NCI-H2196 (cell line): ENCODE data around the gene JMJD6.
"Not testable (repeated sequence)": the region's sequence is repeated elsewhere in the genome, so short reads cannot be mapped to it uniquely, and the experiment has no call there.

Experiments used
- DNase-seq: peaks from one replicate; lab custom pipeline; 2025; ENCODE audit not compliant: unreplicated experiment; lab: John Stamatoyannopoulos, UW

The JMJD6 gene

DNA sequence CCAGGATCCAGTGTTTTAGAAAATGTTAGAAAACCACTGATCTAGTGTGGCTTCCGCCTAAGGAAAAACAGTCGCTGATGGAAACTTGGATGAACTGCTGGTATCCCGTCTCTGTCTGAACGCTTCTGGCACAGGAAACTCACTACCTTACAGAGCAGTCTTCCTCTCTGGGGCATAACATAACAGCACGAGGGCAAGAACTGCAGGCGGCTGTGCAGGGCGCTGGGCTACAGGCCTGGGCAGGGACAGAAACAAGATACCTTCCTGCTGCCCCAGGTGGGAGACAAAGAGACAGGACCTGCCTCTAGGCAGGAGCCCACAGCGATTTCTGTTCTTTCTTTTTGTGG, 26.2 kb downstream of the JMJD6 start:
- no peak for DNase-seq

DNA sequence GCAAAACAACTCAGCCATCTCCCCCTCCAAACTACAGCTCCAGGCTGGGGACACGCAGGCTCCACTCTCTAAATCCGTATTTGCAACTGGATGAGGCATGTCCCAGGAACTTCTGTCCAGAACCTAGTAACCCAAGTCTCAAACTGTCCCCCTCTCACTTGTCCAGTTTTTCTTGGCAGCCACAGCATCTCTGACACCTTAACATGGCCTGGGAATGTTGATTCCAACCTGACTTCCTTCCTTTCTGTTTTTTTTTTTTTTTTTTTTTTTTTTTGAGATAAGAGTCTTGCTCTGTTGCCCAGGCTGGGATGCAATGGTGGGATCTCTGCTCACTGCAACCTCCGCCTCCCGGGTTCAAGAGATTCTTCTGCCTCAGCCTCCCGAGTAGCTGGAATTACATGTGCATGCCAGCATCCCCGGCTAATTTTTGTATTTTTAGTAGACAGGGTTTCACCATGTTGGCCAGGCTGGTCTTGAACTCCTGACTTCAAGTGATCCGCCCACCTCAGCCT, 27.9 kb downstream of the JMJD6 start:
- DNase-seq, result not testable (repeated sequence)

DNA sequence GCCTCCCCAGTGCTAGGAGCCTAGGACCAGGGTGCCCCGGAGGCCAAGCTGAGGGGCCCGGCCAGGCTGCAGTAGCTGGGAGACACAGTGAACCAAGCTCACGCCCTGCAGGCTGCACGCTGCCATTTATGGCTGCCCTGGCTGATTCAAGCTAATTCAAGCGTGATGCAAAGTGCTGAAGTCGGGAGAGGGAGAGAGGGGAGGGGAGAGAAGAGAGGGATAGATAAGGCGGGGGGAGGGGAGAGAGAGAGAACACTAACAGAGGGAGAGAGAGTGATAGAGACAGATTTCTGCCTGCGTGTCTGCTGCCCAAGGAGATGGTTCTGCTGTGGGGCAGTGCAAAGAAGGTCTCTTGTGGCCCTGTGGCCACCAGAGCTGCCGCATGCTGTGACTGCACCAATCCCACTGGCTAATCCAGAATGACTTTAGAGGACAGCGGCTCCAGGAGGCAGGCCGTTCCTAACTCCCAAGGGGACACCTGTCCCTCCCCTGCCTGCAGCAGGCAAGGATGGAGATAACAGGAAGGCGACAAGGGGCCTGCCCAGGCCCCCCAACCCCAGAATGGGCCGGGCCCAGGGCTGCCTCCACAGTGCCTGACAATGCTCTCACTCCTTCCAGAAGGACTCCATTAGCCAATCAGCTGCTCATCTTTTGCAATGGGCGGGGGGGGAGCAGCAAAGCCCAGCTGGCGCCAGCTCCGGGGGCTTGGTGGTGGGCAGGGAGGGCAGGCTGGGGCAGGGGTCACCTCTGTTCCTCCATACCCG, 28.5 kb downstream of the JMJD6 start:
- no peak for DNase-seq

DNA sequence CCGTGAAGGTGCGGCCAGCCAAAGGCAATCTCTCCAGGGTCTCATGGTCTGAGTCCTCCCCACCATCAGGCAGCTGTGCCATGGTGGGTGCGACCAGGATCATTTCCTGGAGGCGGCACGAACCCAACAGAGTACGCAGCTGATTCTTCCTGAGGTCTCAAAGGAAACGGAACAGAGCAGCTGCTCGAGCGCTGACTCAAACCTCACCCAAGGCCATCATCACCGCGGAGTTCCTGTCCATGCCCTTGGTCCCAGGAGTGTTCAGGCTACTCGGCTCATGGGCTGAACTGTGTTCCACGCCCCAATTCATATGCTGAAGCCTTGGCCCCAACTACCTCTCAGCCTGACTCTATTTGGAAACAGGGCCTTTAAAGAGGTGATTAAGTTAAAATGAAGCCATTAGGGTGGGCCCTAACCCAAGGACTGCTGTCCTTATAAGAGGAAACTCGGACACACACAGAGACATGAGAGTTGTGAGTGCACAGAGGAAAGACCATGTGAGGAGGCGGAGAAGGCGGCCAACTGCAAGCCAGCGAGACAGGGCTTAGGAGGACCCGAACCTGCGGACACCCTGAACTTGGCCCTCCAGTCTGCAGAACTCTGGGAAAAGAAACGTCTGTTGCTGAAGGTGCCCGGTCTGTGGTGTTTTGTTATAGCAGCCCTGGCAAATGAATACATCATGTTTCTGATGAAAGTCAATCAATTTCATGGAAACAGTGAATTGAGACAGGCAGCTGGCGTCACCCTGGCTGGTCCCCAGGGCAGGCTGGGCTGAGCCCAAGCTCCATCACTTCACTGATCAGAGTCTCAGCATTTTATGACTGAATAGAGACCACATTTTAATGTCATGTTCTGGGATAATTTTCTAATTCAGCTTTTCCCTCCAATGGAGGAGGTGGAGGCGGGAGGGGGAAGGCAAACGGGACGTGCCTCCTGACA, 29.4 kb downstream of the JMJD6 start:
- DNase-seq, result no peak

DNA sequence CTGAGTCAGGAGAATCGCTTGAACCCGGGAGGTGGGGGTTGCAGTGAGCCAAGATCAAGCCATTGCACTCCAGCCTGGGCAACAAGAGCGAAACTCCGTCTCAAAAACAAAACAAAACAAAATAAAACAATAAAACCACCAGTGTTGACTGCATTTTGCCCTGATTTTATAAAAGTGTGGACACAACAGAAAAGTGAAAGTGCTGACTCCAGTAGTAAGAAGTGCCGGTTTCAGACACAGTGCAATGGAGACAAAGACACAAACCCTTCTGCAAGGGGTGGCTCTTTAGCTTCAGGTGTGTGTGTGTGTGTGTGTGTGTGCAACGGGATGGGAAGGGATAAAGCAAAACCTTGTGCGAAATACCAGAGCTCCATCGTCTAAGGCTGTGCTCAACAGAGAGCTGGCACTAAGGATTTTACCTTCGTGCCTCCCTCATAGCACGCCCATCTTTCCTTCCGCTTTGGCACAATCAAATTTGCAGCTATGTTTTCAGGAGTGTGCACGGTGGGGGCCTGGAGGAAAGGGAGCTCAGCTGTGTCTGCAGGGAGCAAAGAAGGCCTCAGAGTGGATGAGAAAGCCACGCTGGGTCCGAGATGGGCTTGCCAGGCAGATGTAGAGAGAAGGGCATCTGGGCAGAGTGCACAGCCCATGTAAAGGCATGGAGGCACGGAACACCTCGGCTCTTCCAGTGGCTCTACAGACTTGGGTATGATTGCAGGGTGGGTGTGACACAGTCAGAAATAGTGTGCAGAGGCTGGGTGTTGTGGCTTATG, 31.2 kb downstream of the JMJD6 start:
- DNase-seq, result no peak

DNA sequence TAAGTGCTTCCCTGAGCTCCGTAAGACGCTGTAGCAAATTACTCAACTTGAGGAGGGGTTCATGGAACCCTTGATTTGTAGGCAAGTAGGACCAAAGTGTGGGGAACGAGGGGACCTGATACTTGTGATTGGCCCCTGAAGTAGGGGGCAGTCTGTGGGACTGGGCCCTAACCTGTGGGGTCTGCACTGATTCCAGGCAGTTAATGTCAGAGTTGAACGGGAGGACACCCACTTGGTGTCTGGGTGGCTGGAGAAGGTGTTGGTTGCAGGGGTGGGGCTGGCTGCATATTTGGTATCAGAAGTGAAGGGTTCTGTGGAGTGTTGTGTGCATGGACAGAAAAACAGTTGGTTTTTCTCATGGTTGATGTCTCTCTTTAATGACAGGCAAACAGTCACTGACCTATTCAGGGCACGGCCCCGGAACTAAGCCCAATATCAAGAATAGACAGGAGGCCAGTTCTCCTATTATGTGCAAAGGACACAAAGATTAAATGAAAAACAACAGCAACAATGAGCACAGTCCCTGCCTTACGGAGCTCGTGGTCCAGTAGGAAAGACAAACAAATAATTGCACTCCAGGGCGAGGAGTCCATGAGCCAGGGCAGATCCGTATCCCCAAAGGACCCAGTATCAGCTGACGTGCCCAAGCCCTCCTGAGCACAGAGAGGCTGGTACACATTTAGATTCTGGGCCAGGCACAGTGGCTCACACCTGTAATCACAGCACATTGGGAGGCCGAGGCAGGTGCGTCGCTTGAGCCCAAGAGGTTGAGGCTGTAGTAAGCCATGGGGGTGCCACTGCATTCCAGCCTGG, 34.8 kb downstream of the JMJD6 start:
- DNase-seq, result no peak

DNA sequence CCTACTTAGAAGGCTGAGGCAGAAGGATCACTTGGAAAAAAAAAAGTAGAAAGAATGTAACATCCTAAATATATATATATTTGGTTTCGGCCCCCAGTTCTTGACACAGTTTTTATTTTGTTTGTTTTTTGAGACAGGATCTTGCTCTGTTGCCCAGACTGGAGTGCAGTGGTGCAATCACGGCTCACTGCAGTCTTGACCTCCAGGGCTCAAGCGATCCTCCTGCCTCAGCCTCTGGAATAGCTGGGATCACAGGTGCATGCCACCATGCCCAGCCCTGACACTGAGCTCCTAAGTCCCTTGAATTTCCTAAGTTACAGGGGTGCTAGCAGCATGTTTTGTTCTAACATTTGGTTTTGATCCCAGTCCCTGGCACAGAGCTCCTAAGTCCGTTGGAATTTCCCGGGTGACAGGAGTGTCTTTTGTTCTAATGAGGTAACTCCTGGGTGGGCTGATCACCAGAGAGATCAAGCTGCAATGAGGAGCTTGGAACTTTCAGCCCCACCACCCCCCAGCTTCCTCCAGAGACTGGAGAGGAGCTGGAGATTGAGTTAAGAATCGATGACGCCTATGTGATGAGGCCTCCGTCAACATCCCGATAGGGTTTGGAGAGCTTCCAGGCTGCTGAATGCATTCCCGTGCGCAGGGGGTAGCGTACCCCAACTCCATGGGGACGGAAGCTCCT, 35.7 kb downstream of the JMJD6 start:
- no peak for DNase-seq

DNA sequence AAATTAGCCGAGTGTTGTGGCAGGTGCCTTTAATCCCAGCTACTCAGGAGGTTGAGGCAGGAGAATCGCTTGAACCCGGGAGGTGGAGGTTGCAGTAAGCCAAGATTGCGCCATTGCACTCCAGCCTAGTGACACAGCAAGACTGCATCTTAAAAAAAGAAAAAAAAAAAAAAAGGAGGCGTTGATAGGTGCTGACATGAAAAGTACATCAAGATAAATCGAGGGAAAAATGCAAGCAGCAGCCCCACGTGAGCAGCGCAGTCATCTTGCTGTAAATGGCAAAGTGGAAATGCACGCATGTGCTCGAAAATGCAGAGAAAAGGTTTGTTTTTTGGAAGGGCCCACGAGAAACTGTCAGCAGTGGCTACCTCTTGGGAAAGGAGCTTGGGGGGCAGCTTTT, 36.5 kb downstream of the JMJD6 start:
- DNase-seq, result no peak

DNA sequence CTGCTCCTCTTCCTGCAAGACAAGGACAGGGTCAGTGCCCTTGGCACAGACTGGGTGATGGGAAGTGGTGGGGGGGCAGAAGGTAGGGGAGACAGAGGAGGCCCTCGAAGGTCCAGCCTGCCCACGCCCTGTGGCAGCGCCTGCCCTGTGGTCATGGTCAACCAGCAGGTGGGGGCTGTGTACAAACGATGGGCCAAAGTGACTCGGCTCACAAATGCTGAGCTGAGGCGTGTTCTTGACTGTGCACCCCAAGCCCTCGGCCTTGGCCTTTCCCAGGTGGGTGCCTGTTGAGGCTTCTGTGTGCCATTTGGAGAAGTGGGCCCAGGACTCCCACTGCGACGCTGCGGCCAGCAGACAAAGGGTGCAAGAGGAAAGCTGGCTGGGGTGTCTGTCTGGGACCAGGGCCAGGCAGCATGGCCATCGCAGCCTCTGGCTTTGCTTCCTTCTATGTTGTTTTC, 38.2 kb downstream of the JMJD6 start:
- no peak for DNase-seq

DNA sequence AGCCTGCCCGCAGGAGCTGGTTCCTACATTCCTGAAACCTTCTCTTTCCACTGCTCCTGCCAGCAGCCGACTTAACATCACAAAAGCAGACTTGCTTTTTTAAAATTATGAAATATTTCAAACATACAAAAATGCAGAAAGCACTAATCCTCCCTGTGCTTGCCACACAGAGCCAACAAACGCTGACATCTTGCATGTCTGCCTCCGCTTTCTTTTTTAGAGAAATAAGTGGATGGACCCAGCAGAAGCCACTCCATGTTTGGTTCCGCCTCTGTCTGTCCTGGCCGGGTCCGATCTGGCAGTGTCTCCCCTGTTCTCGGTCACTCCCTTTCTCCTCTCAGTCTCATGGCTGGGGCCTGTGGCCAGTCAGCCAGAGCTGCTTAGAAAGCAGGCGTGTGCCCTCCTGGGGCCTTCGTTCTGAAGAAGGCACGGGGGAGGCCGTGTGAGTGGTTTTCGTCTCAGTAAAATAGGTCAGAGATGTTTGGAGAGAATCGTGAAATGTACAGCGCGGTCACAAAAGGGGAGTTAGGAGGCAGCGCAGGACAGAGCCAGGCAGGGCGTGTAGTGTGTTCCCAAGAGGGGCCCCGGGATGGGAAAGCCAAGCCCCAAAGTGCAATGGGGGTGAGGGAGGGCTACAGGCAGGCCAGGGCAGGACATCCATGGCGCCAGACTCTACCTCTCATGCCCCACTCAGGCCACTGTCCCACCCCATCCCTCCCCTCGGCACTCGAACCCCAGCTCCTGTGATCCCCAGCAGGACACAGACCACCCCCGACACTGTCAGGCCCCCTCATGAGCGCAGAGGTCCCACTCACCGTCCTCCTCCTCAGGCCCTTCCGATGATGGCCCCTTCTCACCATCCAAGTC, 38.9 kb downstream of the JMJD6 start:
- no peak for DNase-seq

DNA sequence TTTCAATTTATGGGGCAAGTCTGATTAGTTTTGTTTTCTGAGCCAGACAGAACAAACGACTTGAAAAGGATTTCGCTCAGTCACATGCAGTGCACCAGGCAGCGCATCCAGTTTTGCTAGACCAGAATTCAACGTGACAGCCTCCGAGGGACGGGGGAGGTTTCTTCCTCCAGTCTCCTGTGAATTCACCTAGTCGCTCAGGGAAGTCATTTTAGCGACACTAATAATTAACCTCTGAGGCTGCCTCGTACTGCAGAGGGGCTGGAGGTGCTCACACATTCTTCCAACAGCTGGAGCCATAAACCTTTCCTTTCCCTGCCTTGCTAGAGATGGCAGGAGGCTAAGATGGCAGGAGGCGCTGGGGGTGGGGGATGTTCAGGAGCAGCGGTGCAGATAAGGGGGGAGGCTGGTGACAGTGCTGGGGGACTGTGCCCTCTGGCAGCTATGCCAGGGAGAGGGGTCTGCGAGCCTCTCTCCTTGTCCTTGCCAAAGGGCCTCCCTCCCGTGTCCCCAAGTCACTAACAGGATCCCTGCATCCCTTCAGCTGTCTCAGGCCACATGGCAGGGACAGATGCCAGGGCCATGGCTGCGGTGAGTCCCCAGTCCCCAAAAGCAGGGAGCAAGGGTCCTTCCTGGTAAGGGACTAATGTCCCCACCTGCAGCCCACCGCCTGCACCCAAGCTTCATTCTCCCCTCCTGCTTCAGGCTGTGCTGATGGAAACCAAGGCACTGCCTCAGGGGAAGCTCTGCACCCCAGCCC, 39.7 kb downstream of the JMJD6 start:
- no peak for DNase-seq

DNA sequence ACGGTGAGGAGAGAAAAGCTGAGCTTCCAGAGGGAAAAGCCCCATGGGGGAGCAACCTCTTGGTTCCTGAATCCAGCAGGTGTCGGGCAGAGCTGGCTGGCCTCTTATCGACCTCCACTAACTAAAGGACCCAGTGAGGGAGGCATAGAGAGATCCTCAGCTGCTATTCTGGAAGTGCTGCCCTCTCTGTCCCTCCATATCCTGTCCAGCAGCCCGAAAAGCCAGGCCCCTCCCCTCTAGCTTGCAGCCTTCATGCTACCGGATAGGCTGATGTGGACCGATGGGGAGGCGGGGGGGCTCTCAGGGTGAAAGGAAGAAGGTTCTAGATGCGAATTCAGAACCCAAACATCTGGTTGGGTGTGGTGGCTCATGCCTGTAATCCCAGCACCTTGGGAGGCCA, 40.6 kb downstream of the JMJD6 start:
- DNase-seq, result no peak

DNA sequence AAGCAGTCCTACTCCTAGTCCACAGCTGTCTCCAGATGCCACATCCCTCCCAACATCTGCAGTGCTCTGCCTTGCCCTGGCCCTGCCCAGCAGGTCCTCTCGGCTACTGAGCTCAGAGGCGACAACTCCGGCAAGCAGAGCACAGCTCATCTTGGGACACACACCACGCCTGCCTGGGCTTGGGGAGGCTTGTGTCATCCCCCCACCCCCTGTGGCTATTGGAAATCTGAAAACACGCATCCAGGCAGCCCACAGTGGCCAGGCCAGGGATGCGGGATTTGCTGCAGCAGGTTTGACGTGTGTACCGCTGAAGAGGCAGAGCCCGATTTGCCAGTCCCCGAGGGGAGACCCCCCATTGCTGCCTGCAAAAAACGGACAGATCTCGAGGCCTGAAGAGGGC, 41.0 kb downstream of the JMJD6 start:
- no peak for DNase-seq

DNA sequence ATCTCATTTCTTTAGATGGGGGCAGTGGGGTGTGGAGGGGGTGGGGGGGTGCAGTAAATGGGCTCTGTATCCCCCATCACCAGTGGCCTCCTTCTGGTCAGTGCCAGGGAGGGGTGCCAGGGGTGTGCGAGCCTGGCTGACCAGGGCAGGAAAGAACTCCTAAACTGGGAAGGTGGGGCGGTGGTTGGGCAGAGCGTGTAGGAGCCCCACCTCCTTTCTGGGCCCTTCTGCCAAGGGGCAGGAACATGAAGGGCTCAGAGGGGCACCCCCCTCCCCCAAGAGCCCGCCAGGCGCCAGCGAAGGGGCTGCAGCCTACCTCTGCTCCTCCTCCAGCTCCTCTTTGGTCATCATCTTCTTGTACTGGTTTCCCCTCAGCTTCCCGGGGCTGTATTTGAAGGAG, 41.6 kb downstream of the JMJD6 start:
- DNase-seq, result no peak

DNA sequence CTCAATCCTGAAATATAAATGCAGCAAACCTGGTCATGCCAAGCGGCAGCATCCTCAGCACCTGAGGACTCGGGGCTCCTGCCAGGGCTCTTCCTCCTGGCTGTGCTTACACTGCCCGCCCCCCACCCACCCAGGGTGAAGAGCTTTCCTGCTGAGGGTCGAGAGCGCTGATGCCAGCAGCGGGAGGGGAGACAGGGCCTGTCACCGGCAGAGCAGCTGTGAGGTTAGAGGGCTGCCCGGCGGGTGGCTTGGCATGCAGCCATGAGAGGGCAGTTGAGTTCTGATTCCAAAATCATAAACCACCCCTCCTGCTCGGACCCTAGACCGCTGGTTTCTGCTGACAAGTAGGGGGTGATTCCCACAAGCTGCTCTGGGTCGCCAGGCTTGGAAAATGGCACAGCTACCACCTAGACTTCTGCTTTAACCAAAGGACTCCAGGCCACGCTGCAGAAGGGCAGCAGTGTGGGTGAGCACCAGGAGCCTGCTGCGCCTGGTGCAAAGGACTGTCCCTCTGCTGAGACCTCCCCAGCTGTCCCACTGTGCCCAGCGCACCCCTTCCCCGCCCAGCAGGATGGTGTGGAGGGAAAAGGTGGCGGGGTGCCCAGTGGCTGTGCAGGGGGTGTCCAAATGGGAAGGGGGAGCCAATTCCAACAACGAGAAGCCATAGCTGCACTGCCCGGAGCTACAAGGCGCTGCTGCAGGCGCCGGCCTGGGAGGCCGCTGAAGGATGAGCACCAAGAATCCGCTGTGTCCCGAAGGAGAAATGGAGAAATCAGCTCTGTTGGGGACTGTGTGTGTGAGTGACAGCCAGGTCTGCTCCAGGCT, 42.3 kb downstream of the JMJD6 start:
- DNase-seq, result no peak

DNA sequence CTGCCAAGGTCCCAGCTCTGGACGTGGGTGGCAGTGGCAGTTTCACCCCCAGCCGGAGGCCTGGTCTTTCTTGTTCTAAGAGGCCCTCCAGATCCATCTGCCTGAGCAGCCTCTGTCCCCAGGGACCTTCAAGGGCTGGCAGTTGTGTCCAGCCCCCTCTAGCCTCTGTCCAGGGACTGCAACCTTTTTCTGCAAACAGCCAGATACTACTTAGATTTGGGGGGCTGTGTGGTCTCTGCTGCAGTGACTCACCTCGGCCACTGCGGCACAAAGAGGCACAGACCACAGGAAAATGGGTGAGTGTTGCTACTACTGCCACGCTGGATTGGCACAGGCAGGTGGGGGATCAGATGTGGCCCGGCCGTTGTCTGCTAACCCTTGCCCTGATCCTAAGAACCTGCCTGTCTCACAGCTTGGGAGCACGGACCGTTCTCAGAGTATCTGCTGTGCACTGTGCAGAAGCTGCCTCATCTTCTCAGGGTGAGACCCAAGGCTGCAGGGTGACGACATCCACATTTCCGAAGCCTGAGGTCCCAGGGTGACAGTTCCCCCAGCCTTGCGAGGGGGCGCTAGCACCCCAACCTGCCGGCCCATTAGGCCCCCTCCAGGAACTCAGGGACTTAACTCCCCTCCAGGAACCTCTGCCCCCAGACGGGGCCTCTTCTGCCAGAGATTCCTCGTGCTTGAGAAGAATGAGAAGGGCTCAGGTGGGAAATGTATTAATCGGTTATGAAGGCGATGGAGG, 43.2 kb downstream of the JMJD6 start:
- no peak for DNase-seq

DNA sequence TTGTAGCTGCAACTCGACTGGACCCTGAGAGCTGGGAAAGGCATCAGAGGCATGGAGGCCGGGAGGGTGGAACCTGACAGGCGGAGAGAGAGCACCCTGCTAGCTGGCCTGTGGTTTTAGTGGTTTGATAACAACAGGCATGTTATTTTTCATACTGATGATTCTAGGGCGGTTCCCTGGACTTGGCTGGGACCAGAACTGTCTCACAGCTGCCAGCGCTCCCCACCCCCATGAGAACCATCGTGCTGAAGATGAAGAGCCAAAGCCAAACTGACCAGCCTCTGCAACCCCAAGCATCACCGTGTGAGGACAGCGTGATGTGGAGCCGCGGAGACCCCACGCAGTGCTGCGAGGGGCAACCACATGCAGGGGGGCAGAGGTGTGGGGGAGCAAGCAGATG, 44.1 kb downstream of the JMJD6 start:
- no peak for DNase-seq
